Cardiac muscle cell (in vitro differentiated cells and primary cell): Measurements from ENCODE around the gene PRUNE2. TPM values are rescaled to one million over a fixed set of nuclear protein-coding genes. Genes with fewer than 3 reads are reported as not detected.

ENCODE experiments used
- DNase-seq, 2 donors: peaks; one replicate each; pipeline versions ENCODE4 v3.0.0 to v3.0.0-alpha.2; 2010 to 2017; ENCODE audit warnings: low read depth in 1 of 2, low spot score in 1 of 2
- H3K27ac ChIP-seq: fragments of 200-600 bp; sonication (generic); 2 replicates; pipeline ENCODE4 v1.5.1; 2016
- H3K27me3 ChIP-seq: fragments of 200-600 bp; sonication (generic); 2 replicates; pipeline ENCODE4 v1.6.0; 2016; ENCODE audit warnings: control low read depth
- H3K36me3 ChIP-seq: fragments of 200-600 bp; sonication (generic); 2 replicates; pipeline ENCODE4 v1.5.1; 2016; ENCODE audit warnings: control low read depth
- H3K4me1 ChIP-seq: fragments of 200-600 bp; sonication (generic); 2 replicates; pipeline ENCODE4 v1.8.1; 2017; ENCODE audit warnings: low read depth, mild to moderate bottlenecking, mixed run types
- H3K4me3 ChIP-seq: fragments of 200-600 bp; sonication (generic); 2 replicates; pipeline ENCODE4 v1.5.1; 2016; ENCODE audit warnings: mild to moderate bottlenecking
- H3K9me3 ChIP-seq: fragments of 200-600 bp; sonication (generic); 2 replicates; pipeline ENCODE4 v1.5.1; 2017; ENCODE audit warnings: low read depth, mild to moderate bottlenecking, control low read depth
- polyA plus RNA-seq: library from polyadenylated mRNA; unstranded; fragments of >200 nt; fragmentation: Nextera tagmentation; extraction: Ambion mirVana; gene quantifications from 2 replicates; pipeline ENCODE4 v1.2.1, GENCODE V29; 2016
- total RNA-seq: library from RNA; depleted of rRNA; stranded (reverse); fragments of >200 nt; gene quantifications from 2 replicates; pipeline ENCODE4 v1.2.3, GENCODE V29; 2016
- TF ChIP-seq, protein P1 (sequence below): IDR thresholded peaks from 2 replicates; pipeline ENCODE4 v1.5.1; 2012; ENCODE audit warnings: low read depth, mild to moderate bottlenecking, low read length

The PRUNE2 gene
- total and polyA plus RNA-seq, 2 experiments from 2014 or later: 5.5 to 14.4 TPM

DNA sequence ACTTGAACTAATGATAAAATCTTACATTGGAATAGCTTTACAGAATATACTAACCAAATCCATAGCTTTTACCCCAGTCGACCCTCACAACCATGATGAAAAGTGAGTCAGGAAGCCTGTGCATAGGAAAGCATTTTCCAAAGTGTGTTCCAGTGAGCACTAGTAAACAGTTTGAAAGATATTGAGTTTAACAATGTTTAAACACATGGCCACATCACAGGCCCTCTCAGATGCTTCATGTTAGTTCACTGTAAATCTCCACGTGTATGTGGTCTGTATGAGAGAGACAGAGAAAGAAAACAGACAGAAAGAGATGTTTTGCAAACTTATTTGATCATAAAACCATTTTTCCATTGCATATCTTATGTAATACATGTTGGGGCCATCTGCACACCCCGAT lies 27.0 kb downstream of the PRUNE2 start:
- H3K36me3 ChIP-seq: no peaks in the 10 kb centered on the region
- H3K27ac ChIP-seq: no peak overlapping the region
- no peak overlapping the region for H3K4me3 ChIP-seq
- TF ChIP-seq, protein P1, sequence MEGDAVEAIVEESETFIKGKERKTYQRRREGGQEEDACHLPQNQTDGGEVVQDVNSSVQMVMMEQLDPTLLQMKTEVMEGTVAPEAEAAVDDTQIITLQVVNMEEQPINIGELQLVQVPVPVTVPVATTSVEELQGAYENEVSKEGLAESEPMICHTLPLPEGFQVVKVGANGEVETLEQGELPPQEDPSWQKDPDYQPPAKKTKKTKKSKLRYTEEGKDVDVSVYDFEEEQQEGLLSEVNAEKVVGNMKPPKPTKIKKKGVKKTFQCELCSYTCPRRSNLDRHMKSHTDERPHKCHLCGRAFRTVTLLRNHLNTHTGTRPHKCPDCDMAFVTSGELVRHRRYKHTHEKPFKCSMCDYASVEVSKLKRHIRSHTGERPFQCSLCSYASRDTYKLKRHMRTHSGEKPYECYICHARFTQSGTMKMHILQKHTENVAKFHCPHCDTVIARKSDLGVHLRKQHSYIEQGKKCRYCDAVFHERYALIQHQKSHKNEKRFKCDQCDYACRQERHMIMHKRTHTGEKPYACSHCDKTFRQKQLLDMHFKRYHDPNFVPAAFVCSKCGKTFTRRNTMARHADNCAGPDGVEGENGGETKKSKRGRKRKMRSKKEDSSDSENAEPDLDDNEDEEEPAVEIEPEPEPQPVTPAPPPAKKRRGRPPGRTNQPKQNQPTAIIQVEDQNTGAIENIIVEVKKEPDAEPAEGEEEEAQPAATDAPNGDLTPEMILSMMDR: no peak
- H3K9me3 ChIP-seq: no peaks in the 10 kb centered on the region
- DNase-seq: no peak
- H3K4me1 ChIP-seq: no peaks in the 10 kb centered on the region
- no peaks in the 10 kb centered on the region for H3K27me3 ChIP-seq

DNA sequence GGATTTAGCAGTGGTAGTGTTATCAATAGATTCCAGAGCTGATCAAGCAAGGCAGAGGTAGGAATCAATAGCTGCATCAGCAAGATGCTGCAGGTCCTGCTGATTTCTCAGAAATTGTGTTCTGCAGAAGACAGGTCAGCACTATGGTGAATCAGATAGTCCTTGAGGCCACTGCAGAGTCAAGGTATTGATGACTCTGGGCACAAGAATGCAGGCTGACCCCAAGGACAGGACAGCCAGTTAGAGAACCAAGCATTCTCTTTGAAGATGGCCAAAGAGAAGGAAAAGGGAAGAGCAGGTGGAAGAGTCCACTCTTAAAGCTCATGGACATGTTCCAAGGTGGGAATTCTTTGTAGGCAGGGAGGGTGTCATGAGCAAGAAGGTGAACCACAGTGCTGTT lies 28.0 kb downstream of the PRUNE2 start:
- DNase-seq: no peak
- Histone ChIP-seq H3K4me3 (no peak overlapping the region), H3K9me3 (no peaks in the 10 kb centered on the region), H3K36me3 (no peaks in the 10 kb centered on the region), H3K27me3 (no peaks in the 10 kb centered on the region), H3K27ac (no peak overlapping the region), H3K4me1 (no peaks in the 10 kb centered on the region)
- TF ChIP-seq, protein P1: no peak

GRCh38 chr9:76876098-76876497 lies 29.8 kb downstream of the PRUNE2 start:
- no peak overlapping the region for H3K27ac ChIP-seq
- TF ChIP-seq, protein P1: no peak
- no peaks in the 10 kb centered on the region for H3K9me3 ChIP-seq

GRCh38 chr9:76873821-76874220 lies 32.1 kb downstream of the PRUNE2 start:
- Histone ChIP-seq H3K36me3 (no peaks in the 10 kb centered on the region), H3K9me3 (no peaks in the 10 kb centered on the region), H3K4me1 (no peaks in the 10 kb centered on the region), H3K4me3 (no peak overlapping the region), H3K27me3 (no peaks in the 10 kb centered on the region), H3K27ac (no peak overlapping the region)
- no peak for DNase-seq
- TF ChIP-seq, protein P1: no peak

More at GRCh38 chr9:76876098-76876497, 29.8 kb downstream of the PRUNE2 start:
- H3K36me3 ChIP-seq: no peaks in the 10 kb centered on the region
- H3K4me3 ChIP-seq: no peak overlapping the region
- DNase-seq: peak in 1 of 2 donors; percentile 9
- H3K4me1 ChIP-seq: no peaks in the 10 kb centered on the region
- H3K27me3 ChIP-seq: no peaks in the 10 kb centered on the region

GRCh38 chr9:76873056-76873792 lies 32.7 kb downstream of the PRUNE2 start:
- no peaks in the 10 kb centered on the region for H3K36me3 ChIP-seq
- H3K4me3 ChIP-seq: no peak overlapping the region
- peak; percentile 13 to 49 for DNase-seq
- no peaks in the 10 kb centered on the region for H3K4me1 ChIP-seq
- TF ChIP-seq, protein P1: peak; percentile 7
- H3K27ac ChIP-seq: no peak overlapping the region
- no peaks in the 10 kb centered on the region for H3K9me3 ChIP-seq
- H3K27me3 ChIP-seq: no peaks in the 10 kb centered on the region
